ENCODE results near the gene GGTA1.

DNA sequence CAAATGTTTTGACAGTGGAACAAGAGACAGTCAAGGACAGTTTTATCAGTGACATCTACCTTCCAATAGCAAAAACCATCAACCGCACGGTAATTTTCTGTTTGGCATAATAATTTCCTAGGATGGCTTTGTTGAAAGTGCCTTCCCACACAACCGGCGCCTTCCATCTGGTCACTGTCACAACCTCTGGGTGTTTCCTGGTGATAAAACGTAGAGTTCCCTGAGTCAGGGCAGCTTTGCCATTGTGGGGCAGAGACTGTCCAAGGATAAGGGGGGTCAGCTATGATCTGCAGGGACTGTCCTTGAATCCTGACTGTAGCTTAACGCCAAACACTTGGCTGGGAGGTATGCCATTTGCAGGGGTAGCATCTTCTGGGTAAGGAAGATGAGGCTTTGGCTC is 47.6 kb downstream of the GGTA1 start:
- TF ChIP-seq, protein P1, sequence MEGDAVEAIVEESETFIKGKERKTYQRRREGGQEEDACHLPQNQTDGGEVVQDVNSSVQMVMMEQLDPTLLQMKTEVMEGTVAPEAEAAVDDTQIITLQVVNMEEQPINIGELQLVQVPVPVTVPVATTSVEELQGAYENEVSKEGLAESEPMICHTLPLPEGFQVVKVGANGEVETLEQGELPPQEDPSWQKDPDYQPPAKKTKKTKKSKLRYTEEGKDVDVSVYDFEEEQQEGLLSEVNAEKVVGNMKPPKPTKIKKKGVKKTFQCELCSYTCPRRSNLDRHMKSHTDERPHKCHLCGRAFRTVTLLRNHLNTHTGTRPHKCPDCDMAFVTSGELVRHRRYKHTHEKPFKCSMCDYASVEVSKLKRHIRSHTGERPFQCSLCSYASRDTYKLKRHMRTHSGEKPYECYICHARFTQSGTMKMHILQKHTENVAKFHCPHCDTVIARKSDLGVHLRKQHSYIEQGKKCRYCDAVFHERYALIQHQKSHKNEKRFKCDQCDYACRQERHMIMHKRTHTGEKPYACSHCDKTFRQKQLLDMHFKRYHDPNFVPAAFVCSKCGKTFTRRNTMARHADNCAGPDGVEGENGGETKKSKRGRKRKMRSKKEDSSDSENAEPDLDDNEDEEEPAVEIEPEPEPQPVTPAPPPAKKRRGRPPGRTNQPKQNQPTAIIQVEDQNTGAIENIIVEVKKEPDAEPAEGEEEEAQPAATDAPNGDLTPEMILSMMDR (IDR thresholded peaks at IDR 0.05; ENCODE audit: low read length) = no peak
- TF ChIP-seq EZH2 (IDR thresholded peaks at IDR 0.05; ENCODE audit: borderline replicate concordance, low read length) = no peak

Data from OCI-LY1 (cell line).